Measurements from ENCODE around the gene CBX3.
"Not testable (repeated sequence)": the region's sequence is repeated elsewhere in the genome, so short reads cannot be mapped to it uniquely, and the experiment has no call there.

CBX3 gene

GRCh38 chr7:26188206-26188956 is 13.2 kb upstream of the CBX3 start:
- no peak for DNase-seq (ENCODE audit: low read depth)

GRCh38 chr7:26188957-26189541 is 12.5 kb upstream of the CBX3 start:
- no peak for DNase-seq (ENCODE audit: low read depth)

GRCh38 chr7:26189697-26190096 is 11.8 kb upstream of the CBX3 start:
- no peak for DNase-seq (ENCODE audit: low read depth)

GRCh38 chr7:26190417-26190869 is 11.1 kb upstream of the CBX3 start:
- no peak for DNase-seq (ENCODE audit: low read depth)

GRCh38 chr7:26191233-26191973 is 10.1 kb upstream of the CBX3 start:
- DNase-seq (ENCODE audit: low read depth) = no peak

GRCh38 chr7:26191974-26192479 is 9.5 kb upstream of the CBX3 start:
- no peak for DNase-seq (ENCODE audit: low read depth)

GRCh38 chr7:26192485-26193087 is 9.0 kb upstream of the CBX3 start:
- DNase-seq (ENCODE audit: low read depth) = no peak

GRCh38 chr7:26193432-26194207 is 7.9 kb upstream of the CBX3 start:
- DNase-seq (ENCODE audit: low read depth) = no peak

- not testable (repeated sequence) for DNase-seq (ENCODE audit: low read depth)
Observed at GRCh38 chr7:26194764-26195163, 6.8 kb upstream of the CBX3 start.

GRCh38 chr7:26195182-26195581 is 6.4 kb upstream of the CBX3 start:
- DNase-seq (ENCODE audit: low read depth) = no peak

GRCh38 chr7:26195867-26196657 is 5.5 kb upstream of the CBX3 start:
- no peak for DNase-seq (ENCODE audit: low read depth)

- DNase-seq (ENCODE audit: low read depth) = no peak
Observed at GRCh38 chr7:26197153-26198115, 4.1 kb upstream of the CBX3 start.

- DNase-seq (ENCODE audit: low read depth) = no peak
Observed at GRCh38 chr7:26198133-26198780, 3.3 kb upstream of the CBX3 start.

- DNase-seq (ENCODE audit: low read depth) = no peak
Observed at GRCh38 chr7:26198781-26199169, 2.8 kb upstream of the CBX3 start.

GRCh38 chr7:26199301-26200037 is 2.1 kb upstream of the CBX3 start:
- peak; percentile 51 for DNase-seq (ENCODE audit: low read depth)

- peak; percentile 64 for DNase-seq (ENCODE audit: low read depth)
Observed at GRCh38 chr7:26200038-26200443, 1.5 kb upstream of the CBX3 start.

GRCh38 chr7:26200444-26201246 is 900 bp upstream of the CBX3 start, which contains the start of gene HNRNPA2B1:
HNRNPA2B1 (minus strand) TSS chr7:26200746; CDS start chr7:26200577, 169 bp downstream.
- DNase-seq (ENCODE audit: low read depth) = peak; percentile 97
